CD4-positive, alpha-beta memory T cell (primary cell): ENCODE results near the gene DRGX. TPM values are rescaled to one million over a fixed set of nuclear protein-coding genes. Genes with fewer than 3 reads are reported as not detected.

Experiments
- CTCF ChIA-PET: fragments of 350-600 bp; sonication (Branson Sonifier 250); formaldehyde crosslinking; loops from one replicate; lab custom pipeline; 2021; ENCODE audit warnings: inconsistent platforms; ENCODE audit not compliant: partially characterized antibody; lab: Charles Lee
- POLR2A ChIA-PET: fragments of 350-600 bp; sonication (Branson Sonifier 250); formaldehyde crosslinking; loops from one replicate; lab custom pipeline; 2021; ENCODE audit not compliant: partially characterized antibody; lab: Charles Lee
- DNase-seq, 5 donors: peaks; one replicate each; pipeline versions ENCODE4 v3.0.0 to v3.0.0-alpha.2; 2020 to 2022; ENCODE audit warnings: mixed read lengths in 1 of 5
- H3K27ac ChIP-seq: one replicate; pipeline ENCODE4 v1.7.0; 2013; ENCODE audit warnings: low read depth, low read length
- H3K27me3 ChIP-seq: 2 replicates; pipeline ENCODE4 v1.7.0; 2013; ENCODE audit warnings: mild to moderate bottlenecking, low read length, moderate library complexity; ENCODE audit not compliant: insufficient read depth
- H3K36me3 ChIP-seq: 2 replicates; pipeline ENCODE4 v1.7.0; 2013; ENCODE audit warnings: mild to moderate bottlenecking, low read length, moderate library complexity; ENCODE audit not compliant: insufficient read depth
- H3K4me1 ChIP-seq: 2 replicates; pipeline ENCODE4 v1.7.0; 2013; ENCODE audit warnings: mild to moderate bottlenecking, low read length, moderate library complexity; ENCODE audit not compliant: insufficient read depth
- H3K4me3 ChIP-seq, 2 donors: one replicate each; pipeline ENCODE4 v1.7.0; 2013; ENCODE audit warnings: low read length in 2 of 2, mild to moderate bottlenecking in 1 of 2
- H3K9me3 ChIP-seq, 2 donors: one replicate each; pipeline ENCODE4 v1.7.0; 2013; ENCODE audit warnings: low read length in 2 of 2, control low read depth in 1 of 2; ENCODE audit not compliant: control insufficient read depth in 1 of 2
- H3K27ac Mint-ChIP-seq, 7 donors: one replicate each; pipeline ENCODE4 v1.8.0; 2020 to 2021; ENCODE audit warnings: mixed read lengths in 7 of 7, mild to moderate bottlenecking in 6 of 7, inconsistent platforms in 3 of 7, moderate library complexity in 3 of 7
- H3K27me3 Mint-ChIP-seq, 2 donors: one replicate each; pipeline ENCODE4 v1.8.0; 2020 to 2021; ENCODE audit warnings: mixed read lengths in 2 of 2
- H3K36me3 Mint-ChIP-seq, 2 donors: one replicate each; pipeline ENCODE4 v1.8.0; 2020 to 2021; ENCODE audit warnings: mixed read lengths in 2 of 2, inconsistent platforms in 1 of 2, mild to moderate bottlenecking in 1 of 2
- H3K4me1 Mint-ChIP-seq, 4 donors: one replicate each; pipeline ENCODE4 v1.8.0; 2020 to 2021; ENCODE audit warnings: mixed read lengths in 4 of 4, mild to moderate bottlenecking in 1 of 4
- H3K4me3 Mint-ChIP-seq, 8 donors: one replicate each; pipeline ENCODE4 v1.8.0; 2020 to 2021; ENCODE audit warnings: mixed read lengths in 8 of 8, mild to moderate bottlenecking in 7 of 8, moderate library complexity in 6 of 8, inconsistent platforms in 3 of 8
- H3K9me3 Mint-ChIP-seq, 8 donors: one replicate each; pipeline ENCODE4 v1.8.0; 2020 to 2021; ENCODE audit warnings: mixed read lengths in 8 of 8, mild to moderate bottlenecking in 5 of 8, inconsistent platforms in 3 of 8, moderate library complexity in 1 of 8
- intact Hi-C: fragments of 100-400 bp; cut with micrococcal nuclease; formaldehyde crosslinking; loops from one replicate; pipeline ENCODE4 v1.15.1; 2023
- polyA plus RNA-seq, 2 donors: library from polyadenylated mRNA; unstranded; fragments of 300-500 nt; fragmentation: Illumina TruSeq; gene quantifications; one replicate each; pipeline ENCODE4 v1.2.3, GENCODE V29; 2021
- total RNA-seq, 2 experiments: library from RNA; stranded (reverse); gene quantifications; one replicate each; pipeline ENCODE4 v1.2.3, GENCODE V29; 2021

Gene DRGX
- total and polyA plus RNA-seq, 4 experiments from 2014 or later: not detected

- Mint-ChIP-seq H3K4me3 (no peak overlapping the region), H3K27ac (no peak overlapping the region), H3K27me3 (peaks cover 0 to 3% of the 10 kb centered on the region in 2 donors), H3K4me1 (peaks cover 1 to 9% (median 4%) of the 10 kb centered on the region in 4 donors), H3K9me3 (peaks cover 0 to 11% (median 5%) of the 10 kb centered on the region in 8 donors), H3K36me3 (peaks cover 0 to under 1% of the 10 kb centered on the region in 2 donors)
- DNase-seq: no peak
- ChIA-PET POLR2A (no interaction called here), CTCF (no interaction called here)
- peaks cover 2% of the 10 kb centered on the region for H3K4me1 ChIP-seq
- H3K36me3 ChIP-seq: no peaks in the 10 kb centered on the region
- no peak overlapping the region for H3K27ac ChIP-seq
- no peak overlapping the region for H3K4me3 ChIP-seq
- H3K27me3 ChIP-seq: no peaks in the 10 kb centered on the region
- H3K9me3 ChIP-seq: no peaks in the 10 kb centered on the region
- intact Hi-C loops: no loop called here
Measured at GRCh38 chr10:49330127-49330665, 65.7 kb downstream of the DRGX start.

GRCh38 chr10:49329146-49329505 lies 66.8 kb downstream of the DRGX start:
- H3K9me3 Mint-ChIP-seq: peaks cover 0 to 4% (median 2%) of the 10 kb centered on the region in 8 donors
- no peaks in the 10 kb centered on the region for H3K27me3 ChIP-seq
- H3K4me1 Mint-ChIP-seq: peaks cover 0 to 2% (median 0%) of the 10 kb centered on the region in 4 donors
- H3K4me3 Mint-ChIP-seq: no peak overlapping the region
- no peak for DNase-seq
- H3K27ac Mint-ChIP-seq: no peak overlapping the region
- CTCF ChIA-PET: no interaction called here
- H3K9me3 ChIP-seq: no peaks in the 10 kb centered on the region
- no peaks in the 10 kb centered on the region for H3K36me3 ChIP-seq
- no peaks in the 10 kb centered on the region for H3K4me1 ChIP-seq
- H3K36me3 Mint-ChIP-seq: no peaks in the 10 kb centered on the region
- H3K27ac ChIP-seq: no peak overlapping the region
- H3K27me3 Mint-ChIP-seq: peaks cover 0 to 3% of the 10 kb centered on the region in 2 donors
- intact Hi-C loops: no loop called here
- no peak overlapping the region for H3K4me3 ChIP-seq
- POLR2A ChIA-PET: no interaction called here

- Histone ChIP-seq H3K4me3 (no peak overlapping the region), H3K36me3 (no peaks in the 10 kb centered on the region), H3K27me3 (no peaks in the 10 kb centered on the region), H3K9me3 (no peaks in the 10 kb centered on the region), H3K27ac (no peak overlapping the region), H3K4me1 (no peaks in the 10 kb centered on the region)
- no peak for DNase-seq
- ChIA-PET POLR2A (no interaction called here), CTCF (no interaction called here)
- intact Hi-C loops: no loop called here
- peaks cover 0 to 2% (median 0%) of the 10 kb centered on the region in 4 donors for H3K4me1 Mint-ChIP-seq
- no peak overlapping the region for H3K27ac Mint-ChIP-seq
- peaks cover 0 to 3% of the 10 kb centered on the region in 2 donors for H3K27me3 Mint-ChIP-seq
- H3K36me3 Mint-ChIP-seq: no peaks in the 10 kb centered on the region
- H3K9me3 Mint-ChIP-seq: peaks cover 0 to 3% (median 1%) of the 10 kb centered on the region in 8 donors
- H3K4me3 Mint-ChIP-seq: no peak overlapping the region
Measured at GRCh38 chr10:49328401-49329145, 67.3 kb downstream of the DRGX start.

GRCh38 chr10:49327036-49327813 lies 68.7 kb downstream of the DRGX start:
- no peak overlapping the region for H3K27ac ChIP-seq
- POLR2A ChIA-PET: no interaction called here
- Mint-ChIP-seq H3K27me3 (peaks cover 0 to 3% of the 10 kb centered on the region in 2 donors), H3K4me1 (peaks cover 0 to 2% (median 0%) of the 10 kb centered on the region in 4 donors), H3K36me3 (no peaks in the 10 kb centered on the region), H3K4me3 (no peak overlapping the region), H3K9me3 (no peaks in the 10 kb centered on the region), H3K27ac (no peak overlapping the region)
- H3K4me3 ChIP-seq: no peak overlapping the region
- H3K36me3 ChIP-seq: no peaks in the 10 kb centered on the region
- H3K4me1 ChIP-seq: no peaks in the 10 kb centered on the region
- CTCF ChIA-PET: no interaction called here
- intact Hi-C loops: no loop called here
- H3K27me3 ChIP-seq: no peaks in the 10 kb centered on the region
- no peak for DNase-seq
- no peaks in the 10 kb centered on the region for H3K9me3 ChIP-seq

GRCh38 chr10:49325916-49326783 lies 69.7 kb downstream of the DRGX start:
- no peak for DNase-seq
- POLR2A ChIA-PET: no interaction called here

GRCh38 chr10:49325131-49325915 lies 70.6 kb downstream of the DRGX start:
- no peak overlapping the region for H3K27ac Mint-ChIP-seq
- H3K36me3 Mint-ChIP-seq: no peaks in the 10 kb centered on the region
- POLR2A ChIA-PET: no interaction called here

More at GRCh38 chr10:49325916-49326783, 69.7 kb downstream of the DRGX start:
- peaks cover 0 to 3% of the 10 kb centered on the region in 2 donors for H3K27me3 Mint-ChIP-seq
- intact Hi-C loops: no loop called here
- H3K4me1 Mint-ChIP-seq: peaks cover 0 to 2% (median 0%) of the 10 kb centered on the region in 4 donors
- no peaks in the 10 kb centered on the region for H3K36me3 Mint-ChIP-seq
- Histone ChIP-seq H3K27ac (no peak overlapping the region), H3K4me1 (no peaks in the 10 kb centered on the region), H3K36me3 (no peaks in the 10 kb centered on the region), H3K9me3 (no peaks in the 10 kb centered on the region), H3K27me3 (no peaks in the 10 kb centered on the region), H3K4me3 (no peak overlapping the region)
- CTCF ChIA-PET: no interaction called here
- no peaks in the 10 kb centered on the region for H3K9me3 Mint-ChIP-seq
- H3K27ac Mint-ChIP-seq: no peak overlapping the region
- no peak overlapping the region for H3K4me3 Mint-ChIP-seq

More at GRCh38 chr10:49325131-49325915, 70.6 kb downstream of the DRGX start:
- no peaks in the 10 kb centered on the region for H3K27me3 ChIP-seq
- H3K4me1 ChIP-seq: no peaks in the 10 kb centered on the region
- DNase-seq: no peak
- intact Hi-C loops: no loop called here
- H3K36me3 ChIP-seq: no peaks in the 10 kb centered on the region
- Mint-ChIP-seq H3K4me1 (peaks cover 0 to 2% (median 0%) of the 10 kb centered on the region in 4 donors), H3K27me3 (peaks cover 0 to 3% of the 10 kb centered on the region in 2 donors), H3K9me3 (no peaks in the 10 kb centered on the region), H3K4me3 (no peak overlapping the region)
- H3K9me3 ChIP-seq: no peaks in the 10 kb centered on the region
- no peak overlapping the region for H3K27ac ChIP-seq
- H3K4me3 ChIP-seq: no peak overlapping the region
- CTCF ChIA-PET: no interaction called here
